SK-N-SH treated with all-trans-retinoic acid at 6 μM for 48 hours (cell line): Measurements from ENCODE around the gene HIPK1.

Experiments
- ATAC-seq: fragments of 200-7000 bp; cut with Tn5 transposase; 3 replicates; pipeline ENCODE4 v1.9.1; 2020; ENCODE audit warnings: mild to moderate bottlenecking, moderate library complexity
- ARNTL ChIP-seq: fragments of 450-650 bp; formaldehyde crosslinking; IDR thresholded peaks from 2 replicates; pipeline ENCODE4 v1.5.0; 2020; ENCODE audit warnings: low read depth, mild to moderate bottlenecking, moderate library complexity, borderline replicate concordance
- BACH2 ChIP-seq: fragments of 250-450 bp; sonication (Bioruptor Pico); IDR thresholded peaks from 2 replicates; pipeline ENCODE4 v1.9.0; 2021; ENCODE audit warnings: mild to moderate bottlenecking, borderline replicate concordance
- ESRRG ChIP-seq: fragments of 250-450 bp; sonication (Bioruptor Pico); IDR thresholded peaks from 2 replicates; pipeline ENCODE4 v1.6.1; 2021; ENCODE audit warnings: mild to moderate bottlenecking
- GLIS3 ChIP-seq: fragments of 250-450 bp; sonication (Bioruptor Pico); IDR thresholded peaks from 2 replicates; pipeline ENCODE4 v1.5.0; 2020; ENCODE audit warnings: mild to moderate bottlenecking, moderate library complexity
- ISL1 ChIP-seq: fragments of 250-450 bp; sonication (Bioruptor Pico); IDR thresholded peaks from 2 replicates; pipeline ENCODE4 v2.1.2; 2022; ENCODE audit warnings: mild to moderate bottlenecking, moderate library complexity
- OSR1 ChIP-seq: fragments of 250-450 bp; sonication (Bioruptor Pico); IDR thresholded peaks from 2 replicates; pipeline ENCODE4 v1.8.0; 2022; ENCODE audit warnings: moderate library complexity, mild to moderate bottlenecking, inconsistent platforms
- RARB ChIP-seq: fragments of 250-450 bp; sonication (Bioruptor Pico); IDR thresholded peaks from 2 replicates; pipeline ENCODE4 v1.8.0; 2021; ENCODE audit warnings: mild to moderate bottlenecking, moderate library complexity
- SNAI2 ChIP-seq: fragments of 250-450 bp; sonication (Bioruptor Pico); IDR thresholded peaks from 2 replicates; pipeline ENCODE4 v1.5.0; 2020; ENCODE audit warnings: mild to moderate bottlenecking, moderate library complexity
- TCF4 ChIP-seq: fragments of 250-450 bp; sonication (Bioruptor Pico); IDR thresholded peaks from 2 replicates; pipeline ENCODE4 v1.8.0; 2021; ENCODE audit warnings: mild to moderate bottlenecking, moderate library complexity, borderline replicate concordance
- TOX ChIP-seq: fragments of 250-450 bp; sonication (Bioruptor Pico); IDR thresholded peaks from 2 replicates; pipeline ENCODE4 v1.8.0; 2021; ENCODE audit warnings: mild to moderate bottlenecking, moderate library complexity, borderline replicate concordance
- ZC3H10 ChIP-seq: fragments of 250-450 bp; sonication (Bioruptor Pico); IDR thresholded peaks from 2 replicates; pipeline ENCODE4 v1.5.1; 2021; ENCODE audit warnings: mild to moderate bottlenecking, moderate library complexity
- ZFP3 ChIP-seq: fragments of 250-450 bp; sonication (Bioruptor Pico); IDR thresholded peaks from 2 replicates; pipeline ENCODE4 v1.5.0; 2020; ENCODE audit warnings: mild to moderate bottlenecking, moderate library complexity
- ZFP30 ChIP-seq: fragments of 450-650 bp; formaldehyde crosslinking; IDR thresholded peaks from 2 replicates; pipeline ENCODE4 v1.5.0; 2022; ENCODE audit warnings: mild to moderate bottlenecking, moderate library complexity
- ZNF565 ChIP-seq: fragments of 450-650 bp; formaldehyde crosslinking; conservative IDR thresholded peaks from 2 replicates; pipeline ENCODE4 v1.5.0; 2020; ENCODE audit warnings: low read depth, mild to moderate bottlenecking, moderate library complexity
- ZNF70 ChIP-seq: fragments of 450-650 bp; formaldehyde crosslinking; IDR thresholded peaks from 2 replicates; pipeline ENCODE4 v1.5.0; 2020; ENCODE audit warnings: mild to moderate bottlenecking, moderate library complexity
- ZNF8 ChIP-seq: fragments of 450-650 bp; formaldehyde crosslinking; IDR thresholded peaks from 2 replicates; pipeline ENCODE4 v1.5.0; 2020; ENCODE audit warnings: mild to moderate bottlenecking, moderate library complexity
- TF ChIP-seq, protein P1 (sequence below): fragments of 250-450 bp; sonication (Bioruptor Pico); IDR thresholded peaks from 2 replicates; pipeline ENCODE4 v1.5.1; 2021; ENCODE audit warnings: mild to moderate bottlenecking, moderate library complexity
- TF ChIP-seq, protein P2 (sequence below): fragments of 250-450 bp; sonication (Bioruptor Pico); IDR thresholded peaks from 2 replicates; pipeline ENCODE4 v1.8.0; 2021; ENCODE audit warnings: low read depth, mild to moderate bottlenecking, moderate library complexity, borderline replicate concordance
- TF ChIP-seq, protein P3 (sequence below): fragments of 250-450 bp; sonication (Bioruptor Pico); IDR thresholded peaks from 2 replicates; pipeline ENCODE4 v1.8.0; 2020; ENCODE audit warnings: mild to moderate bottlenecking, moderate library complexity, borderline replicate concordance
- TF ChIP-seq, protein P4 (sequence below): fragments of 250-450 bp; sonication (Bioruptor Pico); IDR thresholded peaks from 2 replicates; pipeline ENCODE4 v1.5.1; 2020; ENCODE audit warnings: low read depth, mild to moderate bottlenecking, moderate library complexity
- TF ChIP-seq, protein P5 (sequence below): fragments of 250-450 bp; sonication (Bioruptor Pico); IDR thresholded peaks from 2 replicates; pipeline ENCODE4 v1.5.0; 2020; ENCODE audit warnings: mild to moderate bottlenecking, moderate library complexity

Gene HIPK1

DNA sequence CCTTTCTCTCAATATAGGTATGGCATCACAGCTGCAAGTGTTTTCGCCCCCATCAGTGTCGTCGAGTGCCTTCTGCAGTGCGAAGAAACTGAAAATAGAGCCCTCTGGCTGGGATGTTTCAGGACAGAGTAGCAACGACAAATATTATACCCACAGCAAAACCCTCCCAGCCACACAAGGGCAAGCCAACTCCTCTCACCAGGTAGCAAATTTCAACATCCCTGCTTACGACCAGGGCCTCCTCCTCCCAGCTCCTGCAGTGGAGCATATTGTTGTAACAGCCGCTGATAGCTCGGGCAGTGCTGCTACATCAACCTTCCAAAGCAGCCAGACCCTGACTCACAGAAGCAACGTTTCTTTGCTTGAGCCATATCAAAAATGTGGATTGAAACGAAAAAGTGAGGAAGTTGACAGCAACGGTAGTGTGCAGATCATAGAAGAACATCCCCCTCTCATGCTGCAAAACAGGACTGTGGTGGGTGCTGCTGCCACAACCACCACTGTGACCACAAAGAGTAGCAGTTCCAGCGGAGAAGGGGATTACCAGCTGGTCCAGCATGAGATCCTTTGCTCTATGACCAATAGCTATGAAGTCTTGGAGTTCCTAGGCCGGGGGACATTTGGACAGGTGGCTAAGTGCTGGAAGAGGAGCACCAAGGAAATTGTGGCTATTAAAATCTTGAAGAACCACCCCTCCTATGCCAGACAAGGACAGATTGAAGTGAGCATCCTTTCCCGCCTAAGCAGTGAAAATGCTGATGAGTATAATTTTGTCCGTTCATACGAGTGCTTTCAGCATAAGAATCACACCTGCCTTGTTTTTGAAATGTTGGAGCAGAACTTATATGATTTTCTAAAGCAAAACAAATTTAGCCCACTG, 11.5 kb downstream of the HIPK1 start:
- no peak for TF ChIP-seq ESRRG (CRISPR knock-in tag)
- no peak for TF ChIP-seq ZNF70
- TF ChIP-seq TOX (CRISPR knock-in tag): no peak
- TF ChIP-seq ZFP30 (CRISPR knock-in tag): no peak
- TF ChIP-seq, protein P1, sequence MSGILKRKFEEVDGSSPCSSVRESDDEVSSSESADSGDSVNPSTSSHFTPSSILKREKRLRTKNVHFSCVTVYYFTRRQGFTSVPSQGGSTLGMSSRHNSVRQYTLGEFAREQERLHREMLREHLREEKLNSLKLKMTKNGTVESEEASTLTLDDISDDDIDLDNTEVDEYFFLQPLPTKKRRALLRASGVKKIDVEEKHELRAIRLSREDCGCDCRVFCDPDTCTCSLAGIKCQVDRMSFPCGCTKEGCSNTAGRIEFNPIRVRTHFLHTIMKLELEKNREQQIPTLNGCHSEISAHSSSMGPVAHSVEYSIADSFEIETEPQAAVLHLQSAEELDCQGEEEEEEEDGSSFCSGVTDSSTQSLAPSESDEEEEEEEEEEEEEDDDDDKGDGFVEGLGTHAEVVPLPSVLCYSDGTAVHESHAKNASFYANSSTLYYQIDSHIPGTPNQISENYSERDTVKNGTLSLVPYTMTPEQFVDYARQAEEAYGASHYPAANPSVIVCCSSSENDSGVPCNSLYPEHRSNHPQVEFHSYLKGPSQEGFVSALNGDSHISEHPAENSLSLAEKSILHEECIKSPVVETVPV (CRISPR knock-in tag): no peak
- TF ChIP-seq, protein P2, sequence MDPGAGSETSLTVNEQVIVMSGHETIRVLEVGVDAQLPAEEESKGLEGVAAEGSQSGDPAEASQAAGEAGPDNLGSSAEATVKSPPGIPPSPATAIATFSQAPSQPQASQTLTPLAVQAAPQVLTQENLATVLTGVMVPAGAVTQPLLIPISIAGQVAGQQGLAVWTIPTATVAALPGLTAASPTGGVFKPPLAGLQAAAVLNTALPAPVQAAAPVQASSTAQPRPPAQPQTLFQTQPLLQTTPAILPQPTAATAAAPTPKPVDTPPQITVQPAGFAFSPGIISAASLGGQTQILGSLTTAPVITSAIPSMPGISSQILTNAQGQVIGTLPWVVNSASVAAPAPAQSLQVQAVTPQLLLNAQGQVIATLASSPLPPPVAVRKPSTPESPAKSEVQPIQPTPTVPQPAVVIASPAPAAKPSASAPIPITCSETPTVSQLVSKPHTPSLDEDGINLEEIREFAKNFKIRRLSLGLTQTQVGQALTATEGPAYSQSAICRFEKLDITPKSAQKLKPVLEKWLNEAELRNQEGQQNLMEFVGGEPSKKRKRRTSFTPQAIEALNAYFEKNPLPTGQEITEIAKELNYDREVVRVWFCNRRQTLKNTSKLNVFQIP (CRISPR knock-in tag): no peak
- TF ChIP-seq SNAI2 (CRISPR knock-in tag): no peak
- TF ChIP-seq ZFP3 (CRISPR knock-in tag): no peak
- no peak for TF ChIP-seq ARNTL (CRISPR knock-in tag)
- TF ChIP-seq, protein P3, sequence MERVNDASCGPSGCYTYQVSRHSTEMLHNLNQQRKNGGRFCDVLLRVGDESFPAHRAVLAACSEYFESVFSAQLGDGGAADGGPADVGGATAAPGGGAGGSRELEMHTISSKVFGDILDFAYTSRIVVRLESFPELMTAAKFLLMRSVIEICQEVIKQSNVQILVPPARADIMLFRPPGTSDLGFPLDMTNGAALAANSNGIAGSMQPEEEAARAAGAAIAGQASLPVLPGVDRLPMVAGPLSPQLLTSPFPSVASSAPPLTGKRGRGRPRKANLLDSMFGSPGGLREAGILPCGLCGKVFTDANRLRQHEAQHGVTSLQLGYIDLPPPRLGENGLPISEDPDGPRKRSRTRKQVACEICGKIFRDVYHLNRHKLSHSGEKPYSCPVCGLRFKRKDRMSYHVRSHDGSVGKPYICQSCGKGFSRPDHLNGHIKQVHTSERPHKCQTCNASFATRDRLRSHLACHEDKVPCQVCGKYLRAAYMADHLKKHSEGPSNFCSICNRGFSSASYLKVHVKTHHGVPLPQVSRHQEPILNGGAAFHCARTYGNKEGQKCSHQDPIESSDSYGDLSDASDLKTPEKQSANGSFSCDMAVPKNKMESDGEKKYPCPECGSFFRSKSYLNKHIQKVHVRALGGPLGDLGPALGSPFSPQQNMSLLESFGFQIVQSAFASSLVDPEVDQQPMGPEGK (CRISPR knock-in tag): no peak
- TF ChIP-seq ZNF8 (CRISPR knock-in tag): no peak
- TF ChIP-seq ZC3H10 (CRISPR knock-in tag): no peak
- no peak for TF ChIP-seq RARB (CRISPR knock-in tag)
- no peak for TF ChIP-seq ZNF565 (CRISPR knock-in tag)
- TF ChIP-seq ISL1: no peak
- TF ChIP-seq, protein P4, sequence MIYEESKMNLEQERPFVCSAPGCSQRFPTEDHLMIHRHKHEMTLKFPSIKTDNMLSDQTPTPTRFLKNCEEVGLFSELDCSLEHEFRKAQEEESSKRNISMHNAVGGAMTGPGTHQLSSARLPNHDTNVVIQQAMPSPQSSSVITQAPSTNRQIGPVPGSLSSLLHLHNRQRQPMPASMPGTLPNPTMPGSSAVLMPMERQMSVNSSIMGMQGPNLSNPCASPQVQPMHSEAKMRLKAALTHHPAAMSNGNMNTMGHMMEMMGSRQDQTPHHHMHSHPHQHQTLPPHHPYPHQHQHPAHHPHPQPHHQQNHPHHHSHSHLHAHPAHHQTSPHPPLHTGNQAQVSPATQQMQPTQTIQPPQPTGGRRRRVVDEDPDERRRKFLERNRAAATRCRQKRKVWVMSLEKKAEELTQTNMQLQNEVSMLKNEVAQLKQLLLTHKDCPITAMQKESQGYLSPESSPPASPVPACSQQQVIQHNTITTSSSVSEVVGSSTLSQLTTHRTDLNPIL (CRISPR knock-in tag): no peak
- no peak for ATAC-seq

DNA sequence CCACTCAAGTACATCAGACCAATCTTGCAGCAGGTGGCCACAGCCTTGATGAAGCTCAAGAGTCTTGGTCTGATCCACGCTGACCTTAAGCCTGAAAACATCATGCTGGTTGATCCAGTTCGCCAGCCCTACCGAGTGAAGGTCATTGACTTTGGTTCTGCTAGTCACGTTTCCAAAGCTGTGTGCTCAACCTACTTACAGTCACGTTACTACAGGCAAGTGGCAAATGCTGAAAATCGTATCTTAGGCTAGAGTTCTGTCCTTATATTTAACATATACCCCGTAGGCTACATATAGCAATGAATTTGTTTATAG, 12.1 kb downstream of the HIPK1 start:
- no peak for ATAC-seq
- TF ChIP-seq GLIS3 (CRISPR knock-in tag): no peak
- no peak for TF ChIP-seq TCF4
- TF ChIP-seq, protein P5, sequence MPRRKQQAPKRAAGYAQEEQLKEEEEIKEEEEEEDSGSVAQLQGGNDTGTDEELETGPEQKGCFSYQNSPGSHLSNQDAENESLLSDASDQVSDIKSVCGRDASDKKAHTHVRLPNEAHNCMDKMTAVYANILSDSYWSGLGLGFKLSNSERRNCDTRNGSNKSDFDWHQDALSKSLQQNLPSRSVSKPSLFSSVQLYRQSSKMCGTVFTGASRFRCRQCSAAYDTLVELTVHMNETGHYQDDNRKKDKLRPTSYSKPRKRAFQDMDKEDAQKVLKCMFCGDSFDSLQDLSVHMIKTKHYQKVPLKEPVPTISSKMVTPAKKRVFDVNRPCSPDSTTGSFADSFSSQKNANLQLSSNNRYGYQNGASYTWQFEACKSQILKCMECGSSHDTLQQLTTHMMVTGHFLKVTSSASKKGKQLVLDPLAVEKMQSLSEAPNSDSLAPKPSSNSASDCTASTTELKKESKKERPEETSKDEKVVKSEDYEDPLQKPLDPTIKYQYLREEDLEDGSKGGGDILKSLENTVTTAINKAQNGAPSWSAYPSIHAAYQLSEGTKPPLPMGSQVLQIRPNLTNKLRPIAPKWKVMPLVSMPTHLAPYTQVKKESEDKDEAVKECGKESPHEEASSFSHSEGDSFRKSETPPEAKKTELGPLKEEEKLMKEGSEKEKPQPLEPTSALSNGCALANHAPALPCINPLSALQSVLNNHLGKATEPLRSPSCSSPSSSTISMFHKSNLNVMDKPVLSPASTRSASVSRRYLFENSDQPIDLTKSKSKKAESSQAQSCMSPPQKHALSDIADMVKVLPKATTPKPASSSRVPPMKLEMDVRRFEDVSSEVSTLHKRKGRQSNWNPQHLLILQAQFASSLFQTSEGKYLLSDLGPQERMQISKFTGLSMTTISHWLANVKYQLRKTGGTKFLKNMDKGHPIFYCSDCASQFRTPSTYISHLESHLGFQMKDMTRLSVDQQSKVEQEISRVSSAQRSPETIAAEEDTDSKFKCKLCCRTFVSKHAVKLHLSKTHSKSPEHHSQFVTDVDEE (CRISPR knock-in tag): no peak
- TF ChIP-seq ZFP30 (CRISPR knock-in tag): no peak
- no peak for TF ChIP-seq BACH2 (CRISPR knock-in tag)
- TF ChIP-seq, all 23 proteins: peak for 0

DNA sequence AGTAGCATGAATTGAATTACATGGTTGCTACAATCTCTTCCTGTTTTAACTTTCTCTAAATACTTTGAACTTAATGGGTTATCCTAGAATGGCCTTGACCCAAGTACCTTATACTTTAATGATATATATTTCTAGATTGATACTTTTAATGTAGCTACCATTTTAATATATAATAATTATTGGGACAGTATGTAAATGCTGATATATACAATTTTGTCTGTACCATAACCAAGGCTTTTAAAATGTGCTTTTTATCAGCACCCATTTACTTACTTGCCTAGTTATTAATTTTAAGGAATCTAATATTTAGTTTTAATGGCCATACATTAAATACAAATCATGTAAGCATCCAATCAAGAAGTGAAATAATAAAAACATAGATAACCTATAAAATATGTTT, 13.4 kb downstream of the HIPK1 start:
- no peak for ATAC-seq
- TF ChIP-seq, protein P3 (CRISPR knock-in tag): no peak
- TF ChIP-seq ISL1 (no peak), GLIS3 (CRISPR knock-in tag) (no peak), TOX (CRISPR knock-in tag) (no peak), BACH2 (CRISPR knock-in tag) (no peak), OSR1 (CRISPR knock-in tag) (no peak), ARNTL (CRISPR knock-in tag) (no peak), ZFP3 (CRISPR knock-in tag) (no peak), ZC3H10 (CRISPR knock-in tag) (no peak), ZNF565 (CRISPR knock-in tag) (no peak), RARB (CRISPR knock-in tag) (no peak), SNAI2 (CRISPR knock-in tag) (no peak)
- TF ChIP-seq, protein P4 (CRISPR knock-in tag): no peak
- TF ChIP-seq, protein P1 (CRISPR knock-in tag): no peak
